Measurements from ENCODE around the gene PIWIL1.

- TF ChIP-seq, protein P1, sequence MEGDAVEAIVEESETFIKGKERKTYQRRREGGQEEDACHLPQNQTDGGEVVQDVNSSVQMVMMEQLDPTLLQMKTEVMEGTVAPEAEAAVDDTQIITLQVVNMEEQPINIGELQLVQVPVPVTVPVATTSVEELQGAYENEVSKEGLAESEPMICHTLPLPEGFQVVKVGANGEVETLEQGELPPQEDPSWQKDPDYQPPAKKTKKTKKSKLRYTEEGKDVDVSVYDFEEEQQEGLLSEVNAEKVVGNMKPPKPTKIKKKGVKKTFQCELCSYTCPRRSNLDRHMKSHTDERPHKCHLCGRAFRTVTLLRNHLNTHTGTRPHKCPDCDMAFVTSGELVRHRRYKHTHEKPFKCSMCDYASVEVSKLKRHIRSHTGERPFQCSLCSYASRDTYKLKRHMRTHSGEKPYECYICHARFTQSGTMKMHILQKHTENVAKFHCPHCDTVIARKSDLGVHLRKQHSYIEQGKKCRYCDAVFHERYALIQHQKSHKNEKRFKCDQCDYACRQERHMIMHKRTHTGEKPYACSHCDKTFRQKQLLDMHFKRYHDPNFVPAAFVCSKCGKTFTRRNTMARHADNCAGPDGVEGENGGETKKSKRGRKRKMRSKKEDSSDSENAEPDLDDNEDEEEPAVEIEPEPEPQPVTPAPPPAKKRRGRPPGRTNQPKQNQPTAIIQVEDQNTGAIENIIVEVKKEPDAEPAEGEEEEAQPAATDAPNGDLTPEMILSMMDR (IDR thresholded peaks at IDR 0.05), result no peak
- TF ChIP-seq POLR2A (IDR thresholded peaks at IDR 0.05), result no peak
Measured at GRCh38 chr12:130298322-130299021, 39.2 kb upstream of the PIWIL1 start.

Data from heart left ventricle (tissue), 13 donors.